NCI-H345 treated with DMSO at 0.1 percent for 48 hours (cell line): ENCODE measurements around the gene MAP1A.

Experiments used
- DNase-seq: peaks from one replicate; lab custom pipeline; 2025; ENCODE audit not compliant: unreplicated experiment; lab: John Stamatoyannopoulos, UW

Gene MAP1A

DNA sequence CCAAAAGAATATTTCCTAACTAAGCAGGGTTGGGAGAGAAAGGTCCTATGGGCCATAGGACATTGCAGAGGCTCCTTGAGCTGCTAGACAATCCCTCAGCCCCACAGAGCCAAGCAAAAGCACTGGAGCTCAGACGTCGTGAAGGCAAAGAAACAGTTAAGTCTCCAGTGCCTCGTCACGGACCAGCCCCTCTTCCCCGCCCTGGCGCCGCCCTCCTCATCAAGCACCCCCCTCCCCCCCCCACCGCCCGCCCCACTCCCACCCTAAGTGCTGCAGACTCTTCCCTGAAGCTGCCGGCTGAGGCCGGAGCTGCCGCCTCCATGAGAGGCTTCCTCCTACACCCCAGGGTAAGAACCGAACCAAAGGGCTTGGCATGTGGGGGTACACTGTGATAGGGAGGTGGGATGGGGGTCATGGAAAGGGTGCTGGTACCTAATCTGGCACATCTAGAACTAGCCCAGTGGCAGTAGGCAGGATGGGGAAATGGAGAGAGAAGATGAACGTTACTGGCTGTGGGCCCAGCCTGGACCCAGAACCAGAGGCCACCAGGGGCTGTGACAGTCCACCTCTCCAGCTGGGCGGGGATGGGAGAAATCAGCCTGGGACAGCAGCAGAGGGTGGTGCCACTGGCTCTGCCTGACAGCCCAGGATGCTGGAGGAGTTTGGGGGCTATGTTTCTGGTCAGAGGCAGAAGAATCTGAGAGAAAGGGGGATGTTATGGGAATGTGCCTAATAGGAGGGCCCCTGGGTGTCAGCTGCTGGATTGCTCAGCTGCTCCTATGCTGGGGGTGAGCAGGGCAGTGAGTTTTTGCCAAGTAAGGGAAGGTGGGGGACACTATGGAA, at the start of gene MAP1A:
MAP1A (plus strand) TSS at position 255 of the 843 bp plus-strand sequence. CDS start 3,866 bp downstream, outside the sequence.
- no peak for DNase-seq

DNA sequence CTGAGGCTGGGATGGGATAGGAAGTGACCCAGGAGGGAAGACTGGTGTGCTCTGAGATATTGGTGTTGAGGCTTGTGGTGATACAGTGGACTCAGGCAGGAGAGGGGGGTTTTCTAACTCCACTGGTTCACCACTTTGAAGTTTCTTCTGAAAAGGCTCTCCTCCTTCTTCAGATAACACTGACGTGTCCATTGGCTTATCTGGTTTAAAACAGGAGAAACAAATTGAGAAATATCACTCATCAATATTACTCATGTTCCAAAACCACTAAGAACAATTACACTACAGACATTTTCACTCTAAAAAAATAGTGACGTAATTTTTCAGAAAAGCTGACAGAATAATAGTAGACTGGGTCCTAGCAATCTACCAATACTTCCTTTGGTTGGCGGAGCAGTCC, 47.5 kb upstream of the MAP1A start:
- no peak for DNase-seq

DNA sequence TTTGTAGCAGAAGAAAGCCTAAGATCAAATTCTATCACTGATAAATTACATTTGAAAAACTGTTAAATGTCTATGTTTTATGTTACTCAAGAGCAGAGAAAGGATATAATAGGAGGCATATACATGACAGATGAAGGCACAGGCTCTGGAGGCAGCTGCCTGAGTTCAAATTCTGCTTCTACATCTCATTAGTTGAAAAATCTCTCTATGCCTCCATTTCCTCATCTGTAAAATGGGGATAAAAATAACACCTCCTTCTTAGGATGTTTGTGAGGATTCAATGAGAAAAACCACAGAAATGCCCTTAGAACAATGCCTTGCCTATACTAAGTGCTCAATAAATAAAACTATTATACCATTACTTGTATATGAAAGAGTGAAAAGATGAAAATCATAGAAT, 45.4 kb upstream of the MAP1A start:
- DNase-seq = no peak

DNA sequence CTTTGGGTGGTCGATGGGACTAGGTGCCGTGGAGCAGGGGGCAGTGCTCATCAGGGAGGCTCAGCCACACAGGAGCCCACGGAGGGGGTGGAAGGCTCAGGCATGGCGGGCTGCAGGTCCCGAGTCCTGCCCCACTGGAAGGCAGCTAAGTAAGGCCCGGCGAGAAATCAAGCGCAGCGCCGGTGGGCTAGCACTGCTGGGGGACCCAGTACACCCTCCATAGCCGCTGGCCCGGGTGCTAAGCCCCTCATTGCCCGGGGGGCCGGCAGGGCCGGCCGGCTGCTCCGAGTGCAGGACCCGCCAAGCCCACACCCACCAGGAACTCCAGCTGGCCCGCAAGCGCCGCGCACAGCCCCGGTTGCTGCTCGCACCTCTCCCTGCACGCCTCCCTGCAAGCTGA, 43.5 kb upstream of the MAP1A start:
- no peak for DNase-seq

DNA sequence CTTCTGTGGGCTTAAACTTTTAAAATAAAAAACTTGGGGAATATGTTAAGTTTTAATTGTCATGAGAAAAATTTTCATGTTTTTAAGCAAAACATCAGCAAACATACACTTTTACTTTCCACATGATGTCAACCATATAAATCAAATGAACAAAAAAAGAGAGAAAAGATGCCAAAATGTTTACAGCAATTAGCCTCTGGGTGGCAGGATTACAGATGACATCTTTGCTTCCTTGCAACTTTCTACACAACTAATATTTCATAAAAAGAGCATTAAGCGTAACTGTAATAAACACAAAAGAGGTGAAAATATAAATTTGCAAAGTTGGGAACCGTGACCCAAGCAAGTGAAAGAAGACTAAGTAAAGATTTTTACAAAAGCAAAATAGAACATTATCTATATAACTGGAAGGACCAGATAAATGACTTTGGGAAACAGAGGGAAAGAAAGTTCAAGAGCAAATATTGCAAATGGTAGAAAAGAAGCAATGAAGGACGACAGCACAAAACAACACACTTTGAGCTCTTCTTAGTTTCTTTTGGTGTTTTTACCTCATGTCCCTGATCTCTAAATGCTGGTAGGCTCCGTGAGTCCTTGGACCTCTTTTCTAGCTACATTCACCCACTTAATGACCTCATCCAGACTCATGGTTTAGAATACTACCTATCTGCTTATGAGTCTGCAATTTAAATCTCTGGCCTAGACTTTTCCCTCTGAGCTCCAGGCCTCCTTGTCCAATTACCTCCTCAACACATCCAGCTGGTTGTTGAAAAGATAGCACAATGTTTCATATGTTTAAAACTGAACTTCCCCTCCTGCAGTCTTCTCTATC, 33.9 kb upstream of the MAP1A start:
- DNase-seq = no peak

DNA sequence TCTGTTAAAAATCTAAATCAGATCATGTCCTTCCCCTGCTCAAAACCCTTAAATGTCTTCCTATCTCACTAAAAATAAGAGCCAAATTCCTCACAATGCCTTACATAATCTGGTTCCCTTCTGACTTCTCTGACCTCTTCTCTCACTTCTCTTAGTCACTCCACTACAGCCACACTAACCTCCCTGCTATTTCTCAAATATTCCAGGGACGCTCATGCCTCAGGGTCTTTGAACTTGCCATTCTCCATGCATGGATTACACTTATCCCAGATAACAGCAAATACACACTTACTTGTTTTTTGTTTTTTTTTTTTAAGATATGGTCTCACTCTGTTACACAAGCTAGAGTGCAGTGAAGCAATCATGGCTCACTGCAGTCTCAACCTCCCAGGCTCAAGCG, 33.0 kb upstream of the MAP1A start:
- DNase-seq = no peak

DNA sequence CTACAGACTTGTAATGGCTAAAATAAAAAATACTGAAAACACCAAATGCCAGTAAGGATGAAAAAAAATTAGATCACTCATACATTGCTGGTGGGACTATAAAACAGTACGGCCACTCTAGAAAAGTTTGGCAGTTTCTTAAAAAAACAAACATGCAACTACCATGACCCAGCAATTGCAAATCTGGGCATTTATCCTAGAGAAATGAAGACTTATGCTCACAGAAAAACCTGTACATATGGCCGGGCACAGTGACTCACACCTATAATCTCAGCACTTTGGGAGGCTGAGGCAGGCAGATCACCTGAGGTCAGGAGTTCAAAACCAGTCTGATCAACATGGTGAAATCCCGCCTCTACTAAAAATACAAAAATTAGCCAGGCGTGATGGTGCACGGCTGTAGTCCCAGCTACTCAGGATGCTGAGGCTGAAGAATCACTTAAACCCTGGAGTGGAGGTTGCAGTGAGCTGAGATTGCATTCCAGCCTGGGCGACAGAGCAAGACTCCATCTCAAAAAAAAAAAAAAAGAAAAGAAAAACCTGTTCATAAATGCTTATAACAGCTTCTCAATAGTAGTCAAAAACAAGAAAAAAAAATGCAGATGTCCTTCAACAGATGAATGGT, 30.0 kb upstream of the MAP1A start:
- no peak for DNase-seq

DNA sequence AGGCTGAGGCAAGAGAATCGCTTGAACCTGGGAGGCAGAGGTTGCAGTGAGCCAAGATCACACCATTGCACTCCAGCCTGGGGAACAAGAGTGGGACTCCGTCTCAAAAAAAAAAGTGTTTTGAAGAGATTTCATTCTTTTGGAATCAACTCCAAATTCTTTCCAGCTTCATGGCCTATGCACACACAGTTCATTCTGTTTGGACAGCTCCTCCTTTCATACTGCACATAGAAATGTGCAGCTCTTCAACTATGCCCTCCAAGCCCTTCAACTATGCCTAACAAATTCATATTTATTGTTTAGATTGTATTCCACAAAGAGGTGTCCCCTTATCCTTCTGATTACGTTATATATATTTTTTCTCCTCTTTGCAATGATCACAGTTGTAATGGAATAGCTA, 28.6 kb upstream of the MAP1A start:
- DNase-seq = no peak

DNA sequence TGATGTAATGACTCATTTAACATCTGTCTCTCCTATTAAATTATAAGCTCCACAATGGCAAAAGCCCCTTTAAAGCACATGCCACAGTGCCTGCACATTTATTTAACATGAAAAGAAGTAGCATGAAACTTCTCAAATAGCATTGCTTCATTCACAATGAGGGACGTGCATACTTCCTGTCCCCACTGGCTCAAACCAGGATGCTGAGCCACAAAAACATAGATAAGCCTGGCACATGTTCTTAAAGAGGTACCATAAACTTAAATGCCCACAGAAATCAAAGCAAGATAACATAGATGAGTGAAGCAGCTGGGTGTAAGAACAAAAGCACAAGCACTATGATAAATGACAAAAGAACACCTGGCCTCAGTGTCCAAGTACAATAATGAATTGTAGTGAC, 28.2 kb upstream of the MAP1A start:
- DNase-seq = peak; percentile 15

DNA sequence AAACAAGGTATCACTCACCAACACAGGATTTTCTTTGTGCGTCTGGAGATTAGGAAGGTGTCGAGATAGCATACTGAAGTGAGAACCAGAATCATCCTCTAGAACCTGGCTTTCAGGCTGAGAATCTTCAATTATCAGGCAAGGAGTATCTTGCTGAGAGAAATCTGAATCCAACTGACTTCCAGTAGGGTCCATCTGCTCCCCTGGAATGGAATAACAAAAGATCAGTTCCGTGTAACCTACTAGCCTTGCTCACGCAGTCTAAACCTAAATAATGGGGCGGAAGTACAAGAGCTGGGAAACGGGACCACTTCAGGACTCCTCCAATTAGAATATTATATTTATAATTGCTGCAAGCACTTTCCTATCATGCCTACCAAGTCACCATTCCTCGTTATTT, 25.1 kb upstream of the MAP1A start:
- no peak for DNase-seq

DNA sequence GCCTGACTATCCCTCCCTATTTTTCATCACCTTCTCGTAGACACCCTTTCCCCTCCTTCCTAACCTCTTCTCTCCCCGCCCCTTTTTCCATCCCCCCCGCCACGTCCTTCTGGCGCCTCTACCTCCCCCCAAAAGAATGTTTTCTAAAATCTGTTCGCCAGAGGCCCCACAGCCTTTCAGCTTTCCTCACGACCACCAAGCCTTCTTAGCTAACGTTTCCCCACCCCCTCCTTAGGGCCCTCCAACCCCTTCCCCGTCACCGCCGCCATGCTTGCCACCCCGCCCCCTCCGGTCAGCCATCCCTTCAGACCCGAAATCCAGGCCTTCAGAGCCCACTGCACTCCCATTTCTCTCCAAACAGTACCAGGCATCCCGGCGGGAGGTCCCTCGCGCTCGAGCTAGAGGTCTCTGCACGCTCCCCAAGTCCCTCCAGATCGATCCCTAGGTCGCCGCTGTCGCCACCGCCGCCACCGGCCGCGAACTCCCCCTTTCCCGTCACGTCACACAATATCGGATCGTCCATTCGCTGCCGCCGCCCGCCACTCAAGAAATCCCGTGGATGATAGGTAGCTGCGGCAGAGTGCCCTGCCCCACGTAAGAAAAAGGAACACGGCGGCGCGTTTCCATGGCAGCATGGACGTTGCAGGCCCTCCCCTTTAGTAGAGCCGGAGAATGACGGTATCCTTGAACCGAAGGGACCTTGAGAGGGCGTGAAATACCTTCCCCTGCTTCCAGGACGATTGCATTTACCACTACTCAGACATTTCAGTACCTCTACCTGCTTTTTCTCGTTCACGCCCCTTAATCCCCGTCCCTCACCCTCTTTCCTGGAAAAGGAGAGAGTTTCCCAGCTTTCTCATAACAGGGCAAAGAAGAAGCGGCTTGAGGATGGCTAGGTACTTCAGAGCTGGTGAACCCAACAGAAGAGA, 24.5 kb upstream of the MAP1A start, which contains the start of gene TP53BP1:
TP53BP1 (minus strand) TSS at position 484 of the 929 bp plus-strand sequence; CDS start at position 371, 113 bp downstream.
- DNase-seq = peak; percentile 79

DNA sequence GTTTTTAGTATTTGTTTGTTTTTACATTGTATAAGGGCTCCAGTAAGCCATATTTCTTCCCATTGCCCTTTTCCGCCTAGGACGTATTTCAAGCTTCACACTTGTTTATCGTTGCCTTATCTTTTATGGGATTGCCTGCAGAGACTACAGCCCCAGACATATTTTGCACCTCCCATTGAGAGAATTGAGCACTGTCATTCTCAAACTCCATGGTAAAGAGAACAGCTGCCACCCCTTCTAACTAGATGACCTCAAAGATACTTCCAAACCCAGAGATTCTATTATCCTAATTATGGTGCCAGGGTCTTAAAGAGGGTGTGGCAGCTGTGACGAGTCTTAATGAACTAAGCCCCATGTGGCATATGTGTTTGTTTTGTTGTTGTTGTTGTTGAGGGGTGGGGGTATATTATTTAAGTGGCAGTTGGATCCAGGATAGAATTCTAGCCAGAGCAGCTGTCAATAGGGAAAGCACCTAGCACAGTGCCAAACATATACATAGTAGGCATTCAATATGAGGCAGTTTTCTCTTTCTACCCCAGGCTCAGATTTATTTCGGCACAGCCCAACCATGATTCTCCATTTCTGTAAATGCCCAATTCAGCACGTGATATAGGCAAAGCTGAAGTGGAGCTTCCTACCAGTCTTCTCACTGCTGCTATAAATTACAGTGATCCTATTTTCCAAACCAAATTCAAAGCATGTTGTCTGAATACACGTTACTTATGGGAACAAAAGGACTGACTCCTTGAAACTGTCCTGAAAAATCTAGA, 23.5 kb upstream of the MAP1A start:
- DNase-seq = no peak

DNA sequence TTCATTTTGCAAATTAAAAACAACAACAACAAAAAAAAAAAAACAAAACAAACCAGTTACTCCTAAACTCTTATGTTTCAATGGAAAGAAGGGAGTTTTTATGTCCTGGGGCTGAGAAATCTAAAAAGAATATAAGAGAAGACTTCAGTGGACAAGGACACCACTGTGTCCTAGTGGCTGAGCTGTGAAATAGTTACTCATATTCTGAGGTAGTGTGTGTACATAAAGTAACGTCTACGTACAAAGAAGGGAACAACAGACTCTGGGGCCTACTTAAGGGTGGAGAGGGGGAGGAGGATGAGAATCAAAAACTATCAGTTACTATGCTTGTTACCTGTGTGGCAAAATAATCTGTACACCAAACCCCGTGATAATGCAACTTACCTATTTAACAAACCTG, 18.4 kb upstream of the MAP1A start:
- DNase-seq = no peak

DNA sequence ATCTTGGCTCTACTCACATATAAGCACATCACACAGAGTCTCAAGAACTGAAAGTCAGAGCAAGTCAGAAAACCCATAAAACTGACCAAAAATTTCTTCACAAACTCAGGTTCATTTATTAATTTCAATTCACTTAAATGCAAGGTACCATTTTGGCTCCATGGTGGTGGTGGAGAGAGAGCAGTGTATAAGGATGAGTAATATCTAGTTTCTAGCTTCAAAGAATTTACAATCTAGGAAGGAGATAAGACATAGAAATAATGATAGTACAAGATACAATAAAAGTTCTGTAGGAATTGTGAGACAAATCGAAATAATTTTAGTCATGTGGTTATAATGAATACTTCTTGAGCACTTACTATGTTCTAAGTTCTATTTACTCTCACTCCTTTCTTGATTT, 17.8 kb upstream of the MAP1A start:
- no peak for DNase-seq

DNA sequence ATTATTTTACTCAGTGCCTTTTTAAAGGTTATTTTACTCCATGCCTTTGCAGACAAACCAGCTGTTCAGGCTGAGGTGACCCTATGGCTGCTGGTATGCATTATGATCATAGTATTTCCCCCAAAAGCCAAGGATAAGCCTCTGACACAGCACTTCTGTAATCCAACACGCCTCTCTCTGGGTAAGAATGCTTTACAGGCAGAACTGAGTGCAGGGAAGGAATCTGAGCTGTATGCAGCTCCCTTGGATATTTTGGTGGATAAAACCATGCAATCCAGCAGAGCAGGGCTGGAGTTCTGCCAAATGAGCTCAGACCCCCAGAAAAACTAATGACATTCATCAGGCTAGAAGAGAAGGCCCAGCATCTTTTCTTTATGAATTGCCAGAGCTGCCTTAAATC, 11.7 kb upstream of the MAP1A start:
- DNase-seq = no peak

DNA sequence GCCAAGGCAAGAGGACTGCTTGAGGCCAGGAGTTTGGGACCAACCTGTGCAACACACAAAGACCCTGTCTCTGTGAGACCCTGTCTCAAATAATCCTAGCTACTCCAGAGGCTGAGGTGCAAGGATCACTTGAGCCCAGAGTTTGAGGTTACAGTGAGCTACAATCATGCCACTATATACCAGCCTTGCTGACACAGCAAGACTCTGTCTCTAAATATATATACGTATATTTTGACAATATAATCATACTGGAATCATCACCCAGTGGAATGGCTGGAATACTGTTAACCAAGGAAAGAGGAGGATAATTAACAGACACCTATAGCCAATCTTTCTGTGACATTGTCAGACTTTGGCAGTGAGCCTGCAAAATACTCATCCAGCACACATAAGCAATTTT, 9.0 kb upstream of the MAP1A start:
- DNase-seq = no peak

DNA sequence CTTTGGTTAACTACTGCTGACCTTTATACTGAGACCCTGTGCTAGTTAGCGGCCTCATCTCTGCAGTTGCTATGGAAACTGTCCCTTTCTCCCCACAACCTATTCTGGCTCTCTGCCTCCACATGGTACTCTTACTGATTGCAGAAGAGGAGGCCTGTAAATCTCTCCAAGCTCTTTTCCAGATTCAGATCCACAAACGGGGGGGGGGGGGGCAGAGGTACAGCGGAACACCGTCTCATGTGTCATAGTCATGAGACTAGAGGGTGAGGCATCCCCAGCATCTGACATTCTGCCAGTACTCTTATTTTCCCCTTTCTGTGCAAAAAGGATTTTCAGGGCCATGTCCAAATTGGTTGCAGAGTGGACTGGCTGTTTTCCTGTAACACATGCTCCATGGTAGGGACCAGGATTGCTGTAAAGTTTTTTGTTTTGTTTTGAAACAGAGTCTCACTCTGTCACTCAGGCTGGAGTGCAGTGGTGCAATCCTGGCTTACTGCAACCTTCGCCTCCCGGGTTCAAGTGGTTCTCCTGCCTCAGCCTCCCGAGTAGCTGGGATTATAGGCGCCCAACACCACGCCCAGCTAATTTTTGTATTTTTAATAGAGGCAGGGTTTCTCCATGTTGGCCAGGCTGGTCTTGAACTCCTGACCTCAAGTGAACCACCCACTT, 8.3 kb upstream of the MAP1A start:
- DNase-seq = no peak

DNA sequence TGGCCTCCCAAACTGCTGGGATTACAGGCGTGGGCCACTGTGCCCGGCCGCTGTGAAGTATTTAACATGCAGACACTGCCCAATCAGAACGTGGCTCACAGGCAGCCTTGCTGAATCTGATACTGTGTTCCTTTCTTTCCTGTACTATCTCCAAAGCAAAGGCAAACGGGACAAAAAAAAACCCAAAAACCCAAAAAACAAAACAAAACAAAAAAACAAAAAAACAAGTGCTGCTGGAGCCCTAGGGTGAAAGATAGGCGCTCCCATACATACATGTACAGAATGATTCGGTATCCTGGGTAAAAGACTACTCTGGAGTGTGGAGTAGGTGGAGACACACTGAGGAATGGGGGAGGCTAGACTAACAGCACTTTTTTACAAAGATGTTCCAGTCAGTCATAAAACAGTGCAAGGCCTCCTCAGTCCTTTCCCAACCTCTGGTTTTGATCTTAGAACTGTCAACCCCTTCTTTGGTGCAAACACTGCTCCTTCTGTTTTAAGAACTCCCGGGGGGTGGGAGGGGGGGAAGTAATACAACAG, 7.7 kb upstream of the MAP1A start:
- no peak for DNase-seq
